Fibroblast of peridontal ligament (primary cell): ENCODE results near the gene RAMP3.
"Not testable (repeated sequence)": the region's sequence is repeated elsewhere in the genome, so short reads cannot be mapped to it uniquely, and the experiment has no call there.

Source experiments
- DNase-seq: peaks from one replicate; pipeline ENCODE4 v3.0.0-alpha.2; 2010; ENCODE audit errors: extremely low read depth

The RAMP3 gene

DNA sequence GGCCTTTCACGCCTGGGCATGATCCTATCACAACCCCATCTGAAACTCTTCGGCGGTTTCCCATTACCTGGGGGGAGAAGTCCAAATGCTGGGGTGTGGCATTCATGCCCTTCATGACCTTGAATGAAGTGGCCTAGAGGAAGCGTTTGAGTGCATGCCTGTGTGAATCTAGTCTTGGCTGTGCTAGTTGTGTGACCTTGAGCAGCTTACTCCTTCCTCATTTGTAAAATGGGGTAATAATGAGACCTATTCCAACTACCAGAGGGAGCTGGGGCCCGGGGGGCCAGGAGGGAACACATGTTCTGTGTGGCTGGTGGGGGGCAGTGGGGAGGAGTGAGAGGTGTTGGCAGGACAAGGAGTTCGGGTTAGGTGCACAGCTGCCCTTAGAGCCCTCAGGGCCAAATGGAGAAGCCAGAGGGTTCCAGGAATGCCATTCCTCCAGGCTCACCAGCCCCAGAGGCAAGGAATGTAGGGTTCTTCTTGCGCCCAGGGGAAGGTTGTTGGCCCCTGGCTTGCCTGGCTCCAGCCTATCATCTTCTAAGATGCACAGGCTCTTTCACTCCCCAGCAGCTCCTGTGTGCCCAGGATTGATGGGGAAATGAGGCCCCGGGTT lies 24.8 kb upstream of the RAMP3 start:
- DNase-seq: no peak

DNA sequence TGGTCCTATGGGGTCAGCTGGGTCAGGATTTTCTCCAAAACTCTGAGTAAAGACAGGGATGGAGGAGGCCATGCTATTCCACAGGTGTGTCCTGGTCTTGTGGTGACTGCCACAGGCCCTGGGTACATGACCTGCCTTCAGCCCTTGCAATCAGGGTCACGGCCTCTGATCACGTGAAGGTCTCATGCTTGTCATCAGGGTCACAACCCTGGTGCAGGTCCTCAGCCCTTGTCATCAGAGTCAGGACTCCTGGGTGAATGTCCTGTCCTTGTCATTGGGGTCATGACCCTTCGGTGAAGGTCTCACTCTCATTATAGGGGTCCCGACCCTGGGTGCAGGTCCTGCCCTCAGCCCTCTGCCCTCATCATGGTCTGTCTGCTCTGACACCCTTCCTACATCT lies 24.2 kb upstream of the RAMP3 start:
- no peak for DNase-seq

DNA sequence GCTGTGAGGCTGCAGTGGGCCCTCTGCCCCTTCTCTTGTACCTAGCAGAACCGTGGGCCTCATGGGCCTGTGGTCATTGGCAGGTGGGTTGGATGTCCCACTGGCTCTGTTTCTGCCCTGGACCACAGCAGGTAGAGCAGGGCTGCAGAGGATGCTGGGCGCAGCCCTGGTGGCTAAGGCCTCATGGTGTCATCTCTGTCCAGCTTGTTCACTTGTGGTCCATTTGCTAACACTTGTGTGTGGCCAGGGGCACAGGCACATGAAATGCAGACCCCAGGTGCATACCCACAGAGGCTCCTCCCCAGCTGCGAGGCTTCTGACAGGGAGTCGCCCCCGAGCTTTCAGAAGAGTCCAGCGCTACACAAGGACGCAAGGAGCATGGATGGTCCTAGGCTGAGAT lies 23.7 kb upstream of the RAMP3 start:
- no peak for DNase-seq

- peak; percentile 88 for DNase-seq
Observed at GRCh38 chr7:45136106-45137060, 21.2 kb upstream of the RAMP3 start.

DNA sequence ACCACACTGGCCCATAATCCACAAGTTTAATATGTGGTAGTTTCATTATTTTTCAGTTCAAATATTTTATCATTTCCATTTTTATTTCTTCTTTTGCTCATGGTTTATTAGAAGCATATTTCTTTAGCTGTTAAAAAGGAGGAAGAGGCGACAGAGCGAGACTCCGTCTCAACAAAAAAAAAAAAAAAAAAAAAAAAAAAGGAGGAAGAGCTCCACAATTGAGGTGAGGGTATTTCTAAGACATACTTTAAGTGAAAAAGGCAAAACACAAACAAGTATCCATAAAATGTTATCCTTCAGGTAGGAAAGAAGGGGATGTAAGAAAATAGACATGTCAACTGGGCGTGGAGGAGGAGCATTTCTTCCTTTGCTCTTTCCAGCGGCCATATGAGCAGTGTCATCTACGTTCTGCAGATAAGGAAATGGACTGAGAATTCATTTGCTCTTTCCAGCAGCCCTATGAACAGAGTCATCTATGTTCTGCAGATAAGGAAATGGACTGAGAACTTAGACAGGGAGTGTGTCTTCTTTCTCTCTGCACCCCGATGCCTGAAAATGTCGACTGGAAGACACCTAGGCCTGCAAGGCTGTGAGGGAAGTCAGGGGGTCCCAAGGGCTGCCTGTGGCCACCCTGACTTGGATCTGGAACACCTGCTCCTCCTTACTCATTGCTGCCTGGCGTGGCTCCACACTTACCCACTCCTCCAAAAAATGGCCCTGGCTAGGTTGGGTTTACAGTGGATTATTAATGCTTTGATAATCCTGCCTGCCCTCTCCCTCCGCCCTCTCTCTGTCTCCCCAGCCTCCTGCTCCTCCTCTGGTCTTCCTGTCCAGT lies 18.9 kb upstream of the RAMP3 start:
- DNase-seq: no peak

DNA sequence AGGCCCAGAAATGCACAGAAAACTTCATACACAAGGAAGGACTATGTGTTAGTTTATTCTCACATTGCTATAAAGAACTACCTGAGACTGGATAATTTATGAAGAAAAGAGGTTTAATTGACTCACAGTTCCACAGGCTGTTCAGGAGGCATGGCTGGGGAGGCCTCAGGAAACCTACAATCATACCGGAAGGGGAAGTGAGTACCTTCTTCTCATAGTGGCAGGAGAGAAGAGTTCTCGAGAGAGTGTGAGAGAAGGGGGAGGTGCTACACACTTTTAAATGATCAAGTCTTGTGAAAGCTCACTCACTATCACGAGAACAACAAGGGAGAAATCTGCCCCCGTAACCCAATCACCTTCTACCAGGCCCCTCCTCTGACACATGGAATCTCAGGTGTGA lies 16.8 kb upstream of the RAMP3 start:
- no peak for DNase-seq

DNA sequence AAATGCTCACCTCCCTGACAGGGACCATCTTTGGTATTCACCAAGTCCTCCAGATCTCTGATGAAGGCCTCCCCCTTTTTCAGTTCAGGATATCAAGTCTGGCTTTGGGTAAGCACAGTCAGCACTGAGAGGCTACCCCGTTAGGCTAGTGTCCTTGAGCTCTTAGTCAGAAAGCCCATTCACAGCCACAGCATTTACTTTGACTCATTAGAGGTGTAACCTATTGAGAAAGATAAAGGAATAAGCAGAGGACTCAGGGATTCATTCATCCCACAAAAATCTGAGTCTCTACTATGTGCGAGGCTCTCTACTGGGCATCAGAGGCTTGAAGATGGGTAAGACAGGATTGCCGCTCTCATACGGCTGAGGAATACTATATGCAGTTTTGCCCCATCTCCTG lies 14.0 kb upstream of the RAMP3 start:
- DNase-seq: no peak

DNA sequence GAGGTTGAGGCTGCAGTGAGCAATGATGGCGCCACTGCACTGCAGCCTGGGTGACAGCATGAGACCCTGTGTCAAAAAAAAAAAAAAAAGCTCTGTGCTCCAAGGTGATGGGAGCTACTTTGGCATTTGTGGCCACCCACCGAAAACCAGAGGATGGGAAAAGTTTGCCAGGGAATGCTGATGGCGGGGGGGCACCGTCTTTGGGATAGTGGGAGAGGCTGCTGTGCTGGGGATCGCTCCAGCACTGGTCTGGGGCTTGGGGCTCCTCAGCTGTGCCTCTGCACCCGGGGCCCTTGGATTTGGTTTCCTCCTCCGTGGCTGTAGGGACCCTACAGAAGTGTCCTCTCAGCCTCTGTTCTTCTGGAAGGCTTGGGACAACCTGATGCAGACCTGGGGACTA lies 11.7 kb upstream of the RAMP3 start:
- DNase-seq: no peak

- DNase-seq: no peak
Observed at GRCh38 chr7:45146531-45147379, 10.8 kb upstream of the RAMP3 start.

- no peak for DNase-seq
Observed at GRCh38 chr7:45147858-45148652, 9.5 kb upstream of the RAMP3 start.

- DNase-seq: no peak
Observed at GRCh38 chr7:45148653-45148973, 9.0 kb upstream of the RAMP3 start.

GRCh38 chr7:45149606-45150005 lies 8.0 kb upstream of the RAMP3 start:
- no peak for DNase-seq

DNA sequence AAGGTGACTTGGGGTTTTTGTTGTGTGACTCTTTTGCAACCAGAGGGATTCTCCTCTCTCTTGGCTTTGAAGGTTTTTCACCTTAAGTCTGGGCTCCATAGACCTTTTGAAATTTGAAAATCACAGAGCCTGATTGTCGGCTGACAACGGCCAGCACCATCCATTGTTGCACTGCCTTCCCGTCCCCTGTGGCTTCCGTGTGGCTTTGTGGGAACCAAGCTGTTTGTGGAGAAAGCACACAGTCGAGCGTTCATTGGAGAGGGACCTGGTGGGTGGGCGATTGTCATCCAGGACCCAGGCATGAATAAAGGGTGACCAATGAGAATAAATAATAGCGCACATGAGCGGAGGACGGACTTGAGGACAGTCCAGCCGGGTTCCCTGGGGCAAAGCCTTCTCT lies 7.4 kb upstream of the RAMP3 start:
- no peak for DNase-seq

GRCh38 chr7:45151131-45151684 lies 6.4 kb upstream of the RAMP3 start:
- DNase-seq: no peak

DNA sequence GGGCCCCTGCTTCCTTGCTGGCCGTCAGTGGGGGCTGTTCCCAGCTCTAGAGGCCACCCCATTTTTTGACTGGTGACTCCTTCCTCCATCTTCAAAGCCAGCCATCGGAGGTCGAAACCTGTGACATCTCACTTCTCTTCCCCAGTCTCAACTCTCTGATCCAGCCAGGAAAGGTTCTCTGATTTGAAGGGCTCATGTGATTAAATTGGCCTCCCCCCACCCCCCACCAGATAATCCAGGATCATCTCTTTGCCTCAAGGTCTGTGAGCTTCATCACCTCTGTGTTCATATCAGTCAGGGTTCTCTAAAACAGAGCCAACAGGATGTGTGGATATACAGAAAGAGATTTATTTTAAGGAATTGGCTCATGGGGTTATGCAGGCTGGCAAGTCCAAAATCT lies 5.6 kb upstream of the RAMP3 start:
- no peak for DNase-seq

DNA sequence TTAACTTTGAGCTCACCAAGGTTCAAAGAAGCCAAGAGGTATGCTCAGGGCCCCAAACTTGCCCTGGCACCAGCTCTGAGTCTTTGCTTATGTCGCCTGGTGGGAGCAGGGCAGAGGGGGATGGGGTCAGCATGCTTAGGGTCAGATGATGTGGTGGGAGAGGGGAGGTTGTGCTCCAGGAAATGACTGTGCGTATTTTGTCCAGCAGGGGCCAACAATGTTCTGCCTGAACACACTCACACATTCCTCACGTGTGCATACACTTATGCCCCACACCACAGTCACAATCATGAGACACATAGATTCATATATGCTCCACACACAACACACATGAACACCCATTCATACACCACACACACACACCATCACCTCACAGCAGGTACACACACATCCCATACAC lies 4.4 kb upstream of the RAMP3 start:
- DNase-seq: no peak

DNA sequence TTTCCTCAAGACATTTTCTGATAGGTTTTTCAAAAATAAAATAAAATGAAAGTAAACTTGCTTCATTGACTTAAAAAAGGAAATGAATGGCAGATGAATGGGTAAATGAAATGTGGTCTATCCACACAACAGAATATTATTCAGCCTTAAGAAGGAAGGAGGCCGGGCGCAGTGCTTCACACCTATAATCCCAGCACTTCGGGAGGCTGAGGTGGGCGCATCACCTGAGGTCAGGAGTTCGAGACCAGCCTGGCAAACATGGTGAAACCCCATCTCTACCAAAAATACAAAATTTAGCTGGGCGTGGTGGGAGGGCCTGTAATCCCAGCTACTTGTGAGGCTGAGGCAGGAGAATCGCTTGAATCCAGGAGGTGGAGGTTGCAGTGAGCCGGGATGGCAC lies 3.7 kb upstream of the RAMP3 start:
- not testable (repeated sequence) for DNase-seq

- DNase-seq: no peak
Observed at GRCh38 chr7:45155357-45155900, 2.2 kb upstream of the RAMP3 start.

GRCh38 chr7:45155941-45156340 lies 1.6 kb upstream of the RAMP3 start:
- DNase-seq: no peak
